GOT3 (cell line): ENCODE results near the gene KPNB1.

ENCODE experiments used
- DNase-seq: peaks from one replicate; lab custom pipeline; 2025; ENCODE audit warnings: mixed read lengths; lab: John Stamatoyannopoulos, UW

KPNB1 gene

GRCh38 chr17:47711366-47712099 is 61.8 kb downstream of the KPNB1 start:
- no peak for DNase-seq

GRCh38 chr17:47712330-47713023 is 62.8 kb downstream of the KPNB1 start:
- DNase-seq: no peak

- no peak for DNase-seq
Observed at GRCh38 chr17:47713980-47714700, 64.4 kb downstream of the KPNB1 start.

DNA sequence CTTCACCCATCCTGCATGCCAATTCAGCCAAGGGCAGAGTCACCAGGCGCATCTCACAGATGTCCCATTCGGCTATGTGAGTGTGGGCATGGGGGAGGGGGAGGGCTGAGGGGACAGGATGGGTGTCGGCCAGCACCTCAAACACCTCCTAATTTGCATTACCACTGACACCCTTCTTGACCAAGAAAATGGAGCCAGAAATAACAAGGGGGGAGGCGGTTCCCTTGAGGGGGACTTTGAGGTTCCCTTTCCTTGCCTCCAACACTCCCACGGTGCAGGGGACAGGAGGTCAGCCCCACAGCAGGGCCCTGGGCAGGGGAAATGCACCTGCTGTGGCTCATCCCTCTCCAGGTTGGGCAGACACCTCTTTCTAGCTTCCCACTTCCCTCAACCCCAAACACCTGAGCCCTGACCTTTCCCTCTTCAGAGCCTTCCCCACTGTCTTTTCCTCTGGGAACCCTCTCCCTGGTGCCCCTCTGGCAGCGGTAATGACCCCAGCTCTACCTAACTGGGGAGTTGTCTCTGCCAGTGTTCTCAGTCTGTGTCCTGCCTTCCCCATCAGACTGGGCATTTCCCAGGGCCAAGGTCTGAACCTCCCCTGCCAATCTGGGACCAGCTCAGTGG is 65.2 kb downstream of the KPNB1 start:
- no peak for DNase-seq

GRCh38 chr17:47715669-47716325 is 66.1 kb downstream of the KPNB1 start:
- no peak for DNase-seq

- DNase-seq: no peak
Observed at GRCh38 chr17:47716375-47716774, 66.7 kb downstream of the KPNB1 start.

DNA sequence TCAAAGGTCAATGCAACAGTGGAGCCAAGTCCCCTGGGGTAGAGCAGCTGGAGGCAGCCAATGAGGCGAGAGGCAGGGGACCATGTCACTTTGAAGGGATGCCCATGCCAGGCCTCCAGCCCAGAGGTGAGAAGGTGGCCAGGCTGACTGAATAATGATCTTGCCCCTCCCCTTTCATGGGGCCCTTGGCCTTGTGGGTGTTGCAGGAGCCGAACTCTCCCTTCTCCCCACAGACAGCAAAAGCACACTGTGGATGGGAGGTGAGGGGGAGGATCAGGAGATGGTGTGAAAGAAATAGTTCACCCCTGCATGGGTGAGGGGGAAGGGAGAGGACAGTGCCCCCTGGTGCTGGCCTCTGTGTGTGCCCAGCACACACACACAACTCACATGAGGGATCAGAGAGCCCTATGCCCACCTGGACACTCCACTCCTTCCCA is 67.6 kb downstream of the KPNB1 start:
- DNase-seq: no peak

DNA sequence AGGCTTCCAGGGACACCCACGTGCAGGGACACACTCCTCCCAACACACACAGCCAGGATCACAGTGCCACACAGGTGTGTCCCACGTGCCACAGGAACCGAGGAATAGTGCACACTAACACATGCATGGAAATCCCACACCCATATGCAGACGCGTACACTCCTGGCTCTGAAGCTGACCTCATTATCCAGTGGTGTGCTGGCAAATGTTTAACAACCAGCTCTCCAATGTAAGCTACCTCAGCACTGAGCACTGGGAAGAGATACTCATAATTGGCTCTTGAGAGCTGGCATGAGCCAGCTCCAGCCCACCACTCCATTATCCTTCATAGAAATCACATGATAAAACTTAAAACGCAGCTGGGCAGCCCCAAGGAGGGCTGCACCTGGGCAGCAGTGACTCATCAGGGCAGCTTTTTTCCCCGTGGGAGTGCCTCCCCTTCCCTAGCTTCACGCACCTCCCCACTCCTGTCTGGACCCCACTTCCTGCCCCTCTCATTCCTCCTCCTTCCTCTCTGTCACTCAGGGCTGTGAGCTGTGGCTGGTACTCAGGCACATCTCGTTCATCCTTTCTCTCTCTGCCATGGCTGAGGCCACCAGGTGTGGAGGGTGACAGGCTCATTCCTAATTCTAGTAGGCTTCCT is 68.4 kb downstream of the KPNB1 start:
- DNase-seq: no peak

GRCh38 chr17:47718634-47719405 is 69.1 kb downstream of the KPNB1 start:
- no peak for DNase-seq

- peak; percentile 32 for DNase-seq
Observed at GRCh38 chr17:47719411-47720152, 69.9 kb downstream of the KPNB1 start.

DNA sequence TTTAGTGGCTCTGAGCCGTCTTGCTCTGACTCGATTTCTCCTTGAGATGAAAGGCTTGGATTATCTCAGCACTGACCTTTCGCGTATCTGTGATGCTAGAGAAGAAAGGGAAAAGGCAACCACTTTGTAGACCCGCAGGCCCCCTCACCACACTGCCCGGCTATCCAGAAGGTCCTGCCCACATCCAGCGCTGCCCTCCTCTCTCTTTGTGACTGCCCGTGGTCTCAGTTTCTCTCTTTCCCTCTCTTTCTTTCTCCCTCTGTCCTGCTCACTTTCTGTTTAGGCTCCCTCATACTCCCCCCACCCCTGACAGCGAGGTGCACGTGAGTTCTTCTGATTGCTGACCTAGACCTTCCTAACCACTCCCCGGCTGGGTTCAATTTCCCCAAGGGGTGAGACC is 70.5 kb downstream of the KPNB1 start:
- DNase-seq: no peak

DNA sequence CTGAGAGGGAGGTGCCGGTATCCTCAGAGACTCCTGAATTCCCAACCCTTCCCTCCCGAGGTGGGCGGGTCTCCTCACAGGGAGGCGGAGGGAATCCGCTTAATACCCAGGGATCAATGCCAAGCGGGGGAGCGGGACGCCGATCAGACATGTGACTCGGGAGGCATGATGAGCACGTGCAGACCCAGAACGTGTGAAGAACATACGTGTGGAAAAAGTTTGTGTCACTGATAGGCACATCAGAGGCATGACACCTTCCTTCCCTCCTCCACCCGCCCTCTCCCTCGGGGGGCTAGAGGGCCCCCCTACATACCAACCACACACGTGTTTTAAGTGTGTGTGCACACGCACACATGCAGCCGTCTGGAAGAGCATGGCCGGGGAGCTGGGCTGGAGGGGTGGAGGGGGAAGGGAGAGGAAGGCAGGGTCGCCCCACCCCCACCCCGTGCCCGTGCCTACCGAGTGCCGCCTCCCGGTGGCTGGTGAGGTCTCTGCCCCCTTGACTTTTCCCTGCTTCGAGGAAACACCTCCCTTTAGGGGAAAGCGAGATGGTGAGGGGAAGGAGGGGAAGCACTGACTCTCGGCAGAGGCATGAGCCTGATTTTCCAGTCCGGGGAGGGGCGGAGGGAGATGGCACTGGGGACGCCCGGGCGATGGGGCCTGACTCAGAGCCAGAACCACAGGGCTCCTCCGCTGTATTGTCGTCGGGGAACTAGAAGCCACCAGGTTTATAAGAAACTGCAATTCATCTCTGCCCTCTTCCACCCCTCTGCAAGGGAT is 71.2 kb downstream of the KPNB1 start:
- DNase-seq: peak; percentile 34

GRCh38 chr17:47721725-47722124 is 72.0 kb downstream of the KPNB1 start:
- no peak for DNase-seq

DNA sequence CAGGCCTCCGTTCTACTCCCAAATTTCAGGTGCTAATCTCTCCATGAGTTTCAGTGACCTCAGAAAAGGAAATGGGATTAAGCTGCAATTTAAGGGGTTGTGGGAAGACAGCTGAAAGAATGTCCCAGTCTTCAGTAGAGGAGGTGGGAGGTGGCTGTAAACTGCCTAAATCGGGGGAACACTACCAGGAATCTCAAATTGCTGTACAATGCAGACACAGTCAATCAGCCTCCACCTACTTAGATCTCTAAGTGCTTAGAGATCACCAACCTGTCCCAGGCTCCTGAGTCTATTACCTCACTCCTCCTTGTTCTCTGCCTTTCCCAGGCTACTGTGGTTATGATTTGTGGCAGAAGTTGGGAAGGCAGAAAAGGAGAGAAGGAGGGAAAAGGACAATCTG is 75.0 kb downstream of the KPNB1 start:
- no peak for DNase-seq

DNA sequence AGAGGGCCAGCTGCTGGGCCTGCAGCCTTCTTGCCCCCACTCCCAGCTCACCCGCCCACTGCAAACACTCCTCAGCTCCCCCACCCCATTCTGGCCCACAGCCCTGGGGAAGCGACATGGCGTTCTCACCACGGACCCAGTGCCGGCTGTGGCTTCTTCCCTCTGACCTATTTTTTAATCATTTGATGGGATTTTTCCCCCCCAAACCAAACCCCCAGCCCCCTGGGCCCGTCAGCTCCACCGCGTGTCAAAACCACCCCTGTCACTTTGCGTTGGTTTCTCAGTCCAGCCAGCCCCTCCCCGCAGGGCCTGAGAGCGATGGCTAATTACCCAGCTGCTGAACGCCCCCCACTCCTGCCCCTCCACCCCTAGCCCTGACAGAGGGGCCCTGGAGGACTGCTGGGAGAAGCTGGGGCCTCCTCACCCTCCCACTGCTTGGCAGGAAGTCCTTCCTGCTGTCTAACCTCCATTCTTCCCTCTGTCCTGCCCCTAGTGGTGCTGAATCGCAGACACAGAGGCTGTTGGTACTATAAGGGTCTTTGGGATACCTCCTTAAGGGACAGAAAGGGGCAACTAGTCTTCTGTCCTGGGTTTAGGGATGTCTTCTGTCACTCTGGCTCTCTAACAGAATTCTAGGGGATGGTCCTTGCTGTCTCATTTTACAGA is 75.9 kb downstream of the KPNB1 start:
- DNase-seq: no peak

GRCh38 chr17:47726796-47727703 is 77.3 kb downstream of the KPNB1 start:
- no peak for DNase-seq

GRCh38 chr17:47727704-47728036 is 78.0 kb downstream of the KPNB1 start:
- DNase-seq: no peak
